ENCODE data around the gene TNFSF12.
A peak's percentile ranks its signal among the peaks of the same experiment; 100 is the strongest.
"Not testable (repeated sequence)": the region's sequence is repeated elsewhere in the genome, so short reads cannot be mapped to it uniquely, and the experiment has no call there.

The TNFSF12 gene

GRCh38 chr17:7589204-7589868 lies 40.5 kb downstream of the TNFSF12 start:
- peak; percentile 53 to 62 for DNase-seq

- DNase-seq: no peak
These were observed 41.2 kb downstream of the TNFSF12 start, which contains the start of gene SOX15 for GRCh38 chr17:7589891-7590691. Gene SOX15 (minus strand): TSS chr17:7590094. CDS start chr17:7589676, 418 bp downstream.

GRCh38 chr17:7590743-7591142 lies 41.9 kb downstream of the TNFSF12 start:
- no peak for DNase-seq

GRCh38 chr17:7591596-7591995 lies 42.7 kb downstream of the TNFSF12 start:
- DNase-seq: no peak

GRCh38 chr17:7592422-7593021 lies 43.7 kb downstream of the TNFSF12 start:
- DNase-seq: no peak

- no peak for DNase-seq
These were observed 44.4 kb downstream of the TNFSF12 start for GRCh38 chr17:7593296-7593695.

- not testable (repeated sequence) for DNase-seq
These were observed 48.7 kb downstream of the TNFSF12 start for GRCh38 chr17:7597561-7597960.

- DNase-seq: no peak
These were observed 57.4 kb downstream of the TNFSF12 start for GRCh38 chr17:7606280-7606679.

Measured in stimulated activated CD4-positive, alpha-beta T cell treated with anti-CD3 and anti-CD28 coated beads, Interleukin-4, amount 100 ng/mL, for 4 hours (primary cell).